Mesenteric fat pad (tissue), 1 donor: ENCODE measurements around the gene SLC13A2. TPM values are rescaled to one million over a fixed set of nuclear protein-coding genes. Genes with fewer than 3 reads are reported as not detected.

Experiments used
- DNase-seq: peaks from one replicate; pipeline ENCODE4 v3.0.0-alpha.2; 2020; ENCODE audit warnings: low spot score
- total RNA-seq: library from RNA; stranded (reverse); fragmentation: NEBNext Ultra II Directional; extraction: Animal tissue kit (Norgen Biotek cat#: 25700); gene quantifications from one replicate; pipeline ENCODE4 v1.2.1, GENCODE V29; 2021
- donor health status: DM: yes; HTN: yes; CAD: no.

Gene SLC13A2
- total RNA-seq, 1 donor from 2014 or later = 0.10 TPM

- no peak for DNase-seq
Observed at GRCh38 chr17:28491860-28492259, 18.4 kb downstream of the SLC13A2 start.

DNA sequence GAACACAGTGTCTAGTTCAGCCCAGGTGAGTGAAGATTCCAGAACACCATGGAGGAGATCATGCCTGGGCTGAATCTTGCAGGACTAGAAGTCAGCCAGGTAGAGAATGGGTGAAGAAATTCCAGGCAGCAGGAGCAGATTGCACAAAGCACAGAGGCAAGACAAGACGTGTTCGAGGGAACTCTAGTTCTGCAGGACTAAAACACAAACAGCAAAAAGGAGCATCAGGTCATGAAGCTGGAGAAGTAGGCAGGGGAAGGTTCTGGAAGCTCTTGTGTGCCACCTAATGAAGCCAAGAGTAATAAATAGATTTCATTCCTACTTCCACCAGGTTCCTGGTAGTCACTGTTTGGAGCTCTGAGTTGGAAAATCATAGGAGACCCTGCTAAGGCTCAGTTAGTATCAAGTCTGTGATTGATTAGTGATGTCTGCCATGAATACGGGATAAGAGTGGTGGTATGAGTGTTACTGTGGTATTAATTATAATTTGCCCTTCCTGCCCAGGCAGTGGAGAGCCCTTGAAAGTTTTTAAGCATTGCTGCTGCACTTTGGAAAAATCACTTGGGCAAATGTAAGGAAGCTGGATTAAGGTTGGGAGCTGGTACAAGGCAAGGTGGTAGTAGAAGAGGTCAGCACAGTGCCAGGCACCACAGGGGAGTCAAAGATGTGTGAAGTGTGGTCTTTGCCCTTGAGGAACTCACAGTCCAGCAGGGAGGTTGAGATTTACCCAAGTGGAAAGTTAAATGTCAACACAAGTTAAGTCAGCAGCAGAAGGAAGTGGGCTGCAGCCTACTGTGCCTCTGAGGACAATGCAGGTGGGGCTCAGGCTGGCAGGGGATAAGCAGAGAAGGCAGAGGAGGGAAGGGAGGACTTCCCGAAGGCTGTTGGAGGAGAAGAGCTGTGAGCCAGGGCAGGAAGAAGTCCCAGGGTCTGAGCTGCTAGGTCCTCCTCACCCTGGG, 19.2 kb downstream of the SLC13A2 start:
- DNase-seq = no peak

DNA sequence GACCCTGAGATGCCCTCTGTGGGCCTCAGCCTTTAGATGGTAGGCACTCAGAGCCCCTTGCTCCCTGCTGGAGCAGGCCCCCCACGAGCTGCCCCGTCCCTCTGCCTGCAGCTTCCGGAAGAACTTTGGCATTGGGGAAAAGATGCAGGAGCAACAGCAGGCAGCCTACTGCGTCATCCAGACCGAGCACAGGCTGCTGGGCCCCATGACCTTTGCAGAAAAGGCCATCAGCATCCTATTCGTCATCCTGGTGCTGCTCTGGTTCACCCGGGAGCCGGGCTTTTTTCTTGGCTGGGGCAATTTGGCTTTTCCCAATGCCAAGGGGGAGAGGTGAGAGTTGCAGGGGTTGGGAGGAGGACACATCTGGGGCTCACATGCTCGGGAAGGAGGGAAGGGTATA, 20.0 kb downstream of the SLC13A2 start:
- DNase-seq = no peak

DNA sequence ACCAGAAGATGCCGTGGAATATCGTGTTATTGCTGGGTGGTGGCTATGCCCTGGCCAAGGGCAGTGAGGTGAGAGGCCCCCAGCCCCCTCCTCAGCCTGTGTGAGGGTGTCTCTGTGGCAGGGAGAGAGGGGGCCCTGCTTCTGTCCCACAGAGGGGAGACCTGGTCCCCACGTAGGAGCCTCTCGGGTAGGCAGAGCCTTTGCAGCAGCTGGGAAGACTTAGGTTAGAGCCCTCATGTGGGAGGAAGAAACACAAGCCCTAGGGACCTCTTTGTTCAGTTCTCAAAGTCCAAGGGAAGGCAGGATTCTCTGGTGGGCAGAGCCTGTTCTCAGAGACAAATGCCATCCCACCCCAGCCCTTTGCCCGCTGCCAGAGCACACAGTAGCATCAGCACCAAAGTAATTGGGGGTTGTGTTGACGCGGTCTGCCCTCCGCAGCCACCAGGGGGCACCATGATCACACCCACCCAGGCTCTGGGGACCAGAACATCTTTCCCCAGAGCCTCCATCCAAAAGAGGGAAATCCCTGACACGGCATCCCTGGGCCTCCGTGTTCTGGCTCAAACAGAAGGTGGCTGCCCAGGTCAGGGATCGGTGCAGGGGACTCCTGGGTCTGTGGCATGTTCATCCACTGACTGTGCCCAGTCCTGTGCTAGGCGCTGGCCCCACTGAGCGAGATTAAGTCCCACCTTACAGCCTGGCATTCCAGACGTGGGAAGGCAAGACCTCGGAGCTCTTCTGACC, 21.2 kb downstream of the SLC13A2 start:
- DNase-seq = no peak

- DNase-seq = no peak
Observed at GRCh38 chr17:28495635-28496034, 22.2 kb downstream of the SLC13A2 start.

DNA sequence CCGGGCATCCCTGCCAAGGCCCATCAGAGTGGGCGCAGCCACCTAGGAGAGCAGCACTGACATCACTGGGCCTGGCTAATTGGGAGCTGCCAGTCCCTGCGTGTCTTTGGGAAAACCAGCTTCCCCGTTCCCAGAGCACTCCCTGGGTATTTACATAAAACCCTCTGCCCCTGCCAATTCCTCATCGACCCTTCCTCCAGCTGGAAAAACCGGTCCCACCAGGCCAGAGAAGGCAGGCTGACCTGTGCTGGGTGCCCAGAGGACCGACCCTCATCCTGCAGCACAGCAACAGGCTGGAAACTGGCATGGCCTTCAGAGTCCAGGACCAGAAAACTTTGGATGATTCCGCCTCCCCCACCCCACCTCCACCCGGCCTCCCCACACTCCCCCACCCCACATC, 24.5 kb downstream of the SLC13A2 start:
- no peak for DNase-seq

GRCh38 chr17:28498652-28499363, 25.4 kb downstream of the SLC13A2 start:
- no peak for DNase-seq

DNA sequence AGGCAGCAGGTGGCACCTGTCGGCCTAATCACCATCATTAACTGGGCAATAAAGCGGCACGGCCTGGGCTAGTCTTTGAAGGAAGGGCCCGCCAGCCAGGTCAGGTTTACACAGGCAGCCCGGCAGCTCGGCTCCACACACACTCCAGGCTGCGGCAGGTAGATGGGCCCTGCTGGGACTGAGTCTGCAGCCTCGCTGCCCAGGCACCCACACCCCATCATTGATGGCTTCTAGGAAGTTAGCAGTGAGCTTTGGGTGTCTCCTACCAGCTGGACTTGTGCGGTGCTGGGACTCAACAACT, 25.9 kb downstream of the SLC13A2 start:
- no peak for DNase-seq

DNA sequence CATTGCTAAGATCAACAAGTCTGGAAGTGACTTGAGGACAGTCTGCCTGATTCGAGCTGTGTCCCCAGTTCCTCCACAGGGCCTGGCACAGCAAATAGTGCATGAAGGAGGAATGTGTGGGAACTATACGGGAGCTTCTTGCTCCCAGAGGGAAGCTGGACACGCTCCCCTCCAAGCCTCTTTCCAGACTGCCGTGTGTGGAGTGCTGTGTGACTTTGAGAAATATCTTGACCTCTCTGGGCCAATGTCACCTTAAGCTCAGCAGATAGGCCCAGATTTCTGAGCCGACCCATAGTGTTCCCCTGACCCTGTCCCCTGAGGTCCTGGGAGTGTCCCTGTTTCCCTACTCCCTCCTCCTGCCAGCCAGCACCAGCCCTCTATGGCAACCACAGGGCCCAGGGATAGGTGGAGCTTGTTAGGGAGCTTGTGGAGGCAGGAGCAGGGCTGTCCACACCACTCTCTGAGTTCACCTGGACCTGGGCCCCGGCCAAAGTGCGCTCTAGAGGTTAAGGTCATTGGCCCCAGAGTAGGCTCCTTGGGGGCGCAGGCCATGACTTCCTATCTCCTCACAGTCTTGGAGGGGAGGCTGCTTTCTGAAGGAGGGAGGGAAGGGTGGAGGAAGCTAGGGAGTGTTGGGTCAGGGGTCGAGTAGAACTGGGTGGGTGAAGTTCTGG, 26.4 kb downstream of the SLC13A2 start:
- no peak for DNase-seq

- no peak for DNase-seq
Observed at GRCh38 chr17:28500712-28501379, 27.4 kb downstream of the SLC13A2 start.

DNA sequence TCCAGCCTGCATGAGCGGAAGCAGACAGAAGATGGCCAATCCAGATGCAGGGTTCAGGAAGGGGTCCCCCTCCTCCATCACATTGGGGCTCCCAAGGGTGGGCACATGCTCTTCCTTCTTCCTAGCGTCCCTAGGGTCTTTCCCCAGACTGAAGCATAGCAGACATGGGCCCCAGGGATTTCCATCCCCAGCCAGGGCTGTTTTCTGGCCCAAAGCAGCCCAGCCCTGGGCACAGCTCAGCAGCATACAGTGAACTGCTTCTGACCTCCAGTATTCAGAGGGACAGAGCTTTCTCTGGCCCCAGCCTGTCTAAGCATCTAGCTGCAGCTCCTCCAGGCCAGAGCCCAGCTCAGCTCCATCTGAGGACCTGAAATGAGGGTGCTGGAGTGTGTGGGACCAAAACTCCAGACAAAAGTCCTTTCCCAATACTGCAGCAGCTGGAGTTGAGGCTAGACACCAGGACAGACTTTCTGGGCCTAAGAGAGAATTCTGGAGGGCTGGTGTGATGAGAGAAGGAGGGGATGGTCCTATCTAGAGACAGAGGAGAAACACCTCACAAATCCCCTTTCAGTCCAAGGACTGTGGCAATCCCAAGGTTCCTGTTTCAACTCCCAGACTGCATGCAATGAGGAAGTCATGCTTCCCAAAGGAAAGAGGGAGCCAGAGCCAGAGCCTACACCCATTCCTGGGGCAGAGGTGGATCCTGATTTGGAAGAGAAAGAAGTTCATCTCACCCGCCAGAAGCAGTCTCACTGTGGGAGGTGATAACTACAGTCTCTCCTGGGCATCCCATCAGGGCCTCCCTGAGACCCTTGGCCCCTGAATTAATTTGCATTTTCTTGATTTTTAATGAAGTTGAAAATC, 28.2 kb downstream of the SLC13A2 start:
- no peak for DNase-seq

GRCh38 chr17:28503420-28503819, 30.0 kb downstream of the SLC13A2 start:
- no peak for DNase-seq

GRCh38 chr17:28505986-28506665, 32.7 kb downstream of the SLC13A2 start, which contains the start of gene FOXN1:
TSS of gene FOXN1 (plus strand) at chr17:28506348. CDS start at chr17:28523970, 17,622 bp downstream.
- no peak for DNase-seq

DNA sequence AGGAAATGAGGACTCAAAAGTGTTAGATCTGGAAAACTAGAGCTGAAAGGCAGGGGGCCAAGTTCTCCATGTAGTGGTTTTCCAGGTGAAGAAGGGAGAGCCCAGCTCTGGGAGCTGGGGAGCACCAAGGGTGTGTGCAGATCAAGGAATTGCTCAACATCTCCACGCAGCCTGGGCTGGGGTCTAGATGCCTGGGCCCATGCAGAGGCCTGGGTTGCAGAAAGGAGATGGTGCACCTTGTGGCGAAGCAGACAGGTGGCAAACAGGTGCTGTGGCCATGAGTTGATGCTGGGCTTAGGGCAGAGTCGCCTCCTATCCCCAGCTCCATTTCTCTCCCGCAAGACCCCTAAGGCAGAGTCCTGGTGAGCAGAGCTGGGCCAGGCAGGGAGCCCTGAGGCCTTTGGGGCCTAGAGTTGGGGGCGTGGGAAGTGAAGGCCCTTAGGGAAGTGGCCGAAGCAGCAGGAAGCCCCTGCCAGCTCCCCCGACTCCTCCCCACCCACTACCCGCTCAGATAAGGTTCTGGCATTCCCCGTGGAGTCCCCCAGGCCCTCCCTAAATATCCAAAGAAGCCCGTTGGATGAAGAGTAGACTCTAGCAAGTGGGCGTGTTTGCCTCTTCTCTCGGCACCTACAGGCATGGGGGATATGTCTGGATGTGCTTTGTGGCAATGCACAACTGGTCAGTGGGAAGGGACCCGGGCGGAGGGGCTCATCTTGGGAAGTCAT, 33.5 kb downstream of the SLC13A2 start:
- no peak for DNase-seq

DNA sequence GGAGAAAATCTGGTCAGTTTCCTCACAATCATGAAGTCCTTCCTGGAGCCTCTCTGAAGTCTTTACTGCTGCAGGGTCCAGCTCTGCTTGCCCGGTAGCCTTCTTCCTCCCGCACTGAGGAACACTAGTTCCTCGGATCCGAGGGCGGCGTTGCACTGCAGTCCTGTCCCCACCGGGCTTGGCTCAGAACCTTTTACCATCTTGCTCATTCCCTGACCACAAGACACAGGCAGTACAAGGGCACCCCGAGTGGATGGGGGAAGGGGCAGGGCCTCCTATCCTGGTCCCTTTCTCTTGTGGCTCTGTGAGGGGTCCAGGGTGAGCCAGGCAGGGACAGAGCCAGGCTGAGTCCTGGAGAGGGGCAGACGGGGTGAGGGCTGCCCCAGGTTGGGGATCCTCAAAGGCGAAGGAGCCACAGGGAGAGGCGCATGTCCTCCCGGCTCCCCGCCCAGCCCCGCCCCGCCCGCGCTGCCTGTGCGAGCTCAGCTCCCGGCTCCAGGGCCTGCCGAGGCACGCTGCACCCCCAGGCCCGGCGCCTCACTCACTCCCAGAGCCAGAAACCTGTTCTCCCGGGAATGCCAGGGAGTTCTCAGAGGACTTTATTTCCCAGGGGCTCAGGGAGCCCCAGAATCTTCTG, 34.2 kb downstream of the SLC13A2 start:
- DNase-seq = no peak

DNA sequence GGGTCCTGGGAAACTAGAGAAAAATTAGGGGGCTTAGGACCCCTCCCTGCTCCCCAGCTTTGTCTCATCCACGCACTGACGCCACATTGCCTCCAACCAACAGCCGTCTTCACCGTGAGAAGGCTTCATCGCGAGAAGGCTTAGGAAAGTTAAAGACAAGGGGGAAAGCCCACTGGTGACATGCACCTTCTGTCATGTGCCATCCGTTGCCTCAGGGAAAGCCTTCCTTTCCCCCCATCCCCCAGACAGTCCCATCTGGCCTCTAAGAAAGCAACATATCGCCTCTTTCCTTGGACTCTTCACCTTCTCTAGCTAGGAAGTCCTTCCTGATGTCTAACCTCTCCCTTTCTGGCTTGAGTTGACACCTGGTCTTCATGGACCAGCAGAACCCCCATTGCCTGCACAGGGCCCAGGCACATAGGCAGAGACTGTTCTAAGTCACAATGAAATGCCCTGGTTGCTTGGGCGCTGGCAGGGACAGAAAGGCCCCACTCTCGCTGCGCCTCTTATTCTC, 34.8 kb downstream of the SLC13A2 start:
- no peak for DNase-seq

DNA sequence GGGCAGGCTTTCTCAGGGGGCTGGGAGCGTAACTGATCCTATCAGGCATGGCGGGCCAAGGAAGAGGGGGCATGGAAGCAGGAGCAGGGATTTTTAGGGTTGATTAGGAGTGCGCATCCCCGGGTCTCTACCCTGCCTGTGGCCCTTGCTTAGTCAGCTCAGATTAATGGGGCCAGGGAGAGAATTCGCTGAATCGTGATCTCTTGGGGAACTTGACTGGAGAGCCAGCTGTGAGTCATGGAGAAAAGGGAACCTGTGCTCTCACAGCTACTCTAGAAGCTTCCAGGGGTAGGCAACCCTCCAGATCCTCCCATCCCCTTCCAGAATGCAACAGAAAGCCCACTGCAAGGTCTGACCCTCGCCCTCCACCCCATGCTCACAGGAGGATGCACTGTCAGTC, 36.3 kb downstream of the SLC13A2 start:
- no peak for DNase-seq
